ENCODE data around the gene CYP2W1. TPM values are rescaled to one million over a fixed set of nuclear protein-coding genes. Genes with fewer than 3 reads are reported as not detected.

The CYP2W1 gene
- polyA plus RNA-seq, 2 of the 4 experiments (the other 2 are of a cell fraction): not detected

DNA sequence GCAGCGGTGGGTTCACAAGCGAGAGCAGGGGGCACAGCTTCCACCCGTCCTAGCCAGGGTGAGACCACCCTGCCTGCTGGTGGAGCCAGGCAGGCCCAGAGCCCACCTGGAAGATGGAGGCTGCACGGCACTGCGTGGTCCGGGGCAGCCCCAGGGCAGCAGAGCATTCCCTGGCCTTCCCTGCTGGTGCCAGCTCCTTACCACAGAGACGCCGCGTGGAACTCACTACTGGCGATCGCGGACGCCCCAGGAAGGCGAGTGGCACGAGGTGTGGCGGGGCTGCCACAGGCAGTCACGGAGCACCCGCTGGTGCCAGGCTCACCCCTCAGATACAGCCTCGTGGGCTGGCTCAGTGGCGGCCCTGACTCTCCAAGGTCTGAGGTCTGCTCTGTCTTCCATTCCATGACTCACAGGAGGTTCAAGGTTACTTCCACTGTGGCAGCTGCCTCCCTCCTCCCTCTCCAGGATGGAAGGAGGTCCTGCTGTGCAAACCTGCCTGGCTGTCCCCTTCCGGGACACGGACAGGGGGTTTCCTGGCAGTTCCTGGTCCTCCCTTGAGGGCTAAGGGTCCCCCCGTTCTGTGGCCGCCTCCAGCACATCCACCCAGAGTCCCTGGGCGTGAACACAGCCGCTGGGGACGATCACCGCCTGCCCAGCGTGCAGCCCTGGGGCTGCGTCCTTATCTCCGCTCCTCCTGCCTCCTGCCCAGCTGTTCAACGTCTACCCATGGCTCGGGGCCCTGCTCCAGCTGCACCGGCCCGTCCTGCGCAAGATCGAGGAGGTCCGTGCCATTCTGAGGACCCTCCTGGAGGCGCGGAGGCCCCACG lies 3.1 kb downstream of the CYP2W1 start:
- 64% methylated on average over 24 of the region's 41 CpGs for WGBS (ENCODE audit: missing lambda C conversion rate)
- H3K4me3 ChIP-seq: no peak overlapping the region
- FAIRE-seq (no peak), ATAC-seq (peak; percentile 57 to 58), DNase-seq (ENCODE audit: low read depth in 1 of 2, low spot score in 1 of 2) (peak in 1 of 2 experiments; percentile 38)
- H3K9me3 ChIP-seq: no peaks in the 10 kb centered on the region
- ChIA-PET POLR2A (interaction anchor here (2.1 kb wide), 1 partner anchor 11 kb away, joined by 8 read pairs; the partner anchor contains the start of gene COX19), CTCF (interaction anchor here (0.6 to 4.0 kb wide), 8 partner anchors 8 to 191 kb away, joined by 4 to 22 read pairs (median 4); no protein-coding TSS in a partner anchor)
- peak overlapping the region in 1 of 2 experiments; percentile 41; a peak in 1 of 6 replicates for H3K27ac ChIP-seq
- TF ChIP-seq EHF (CRISPR knock-in tag; IDR thresholded peaks at IDR 0.05): no peak
- TF ChIP-seq, protein P1, sequence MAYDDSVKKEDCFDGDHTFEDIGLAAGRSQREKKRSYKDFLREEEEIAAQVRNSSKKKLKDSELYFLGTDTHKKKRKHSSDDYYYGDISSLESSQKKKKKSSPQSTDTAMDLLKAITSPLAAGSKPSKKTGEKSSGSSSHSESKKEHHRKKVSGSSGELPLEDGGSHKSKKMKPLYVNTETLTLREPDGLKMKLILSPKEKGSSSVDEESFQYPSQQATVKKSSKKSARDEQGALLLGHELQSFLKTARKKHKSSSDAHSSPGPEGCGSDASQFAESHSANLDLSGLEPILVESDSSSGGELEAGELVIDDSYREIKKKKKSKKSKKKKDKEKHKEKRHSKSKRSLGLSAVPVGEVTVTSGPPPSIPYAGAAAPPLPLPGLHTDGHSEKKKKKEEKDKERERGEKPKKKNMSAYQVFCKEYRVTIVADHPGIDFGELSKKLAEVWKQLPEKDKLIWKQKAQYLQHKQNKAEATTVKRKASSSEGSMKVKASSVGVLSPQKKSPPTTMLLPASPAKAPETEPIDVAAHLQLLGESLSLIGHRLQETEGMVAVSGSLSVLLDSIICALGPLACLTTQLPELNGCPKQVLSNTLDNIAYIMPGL (CRISPR knock-in tag; IDR thresholded peaks at IDR 0.05; ENCODE audit: borderline replicate concordance): no peak
- no peak for TF ChIP-seq RFX5 (IDR thresholded peaks at IDR 0.05)
- no peak for TF ChIP-seq FOSB (CRISPR knock-in tag; IDR thresholded peaks at IDR 0.05)
- TF ChIP-seq, protein P2, sequence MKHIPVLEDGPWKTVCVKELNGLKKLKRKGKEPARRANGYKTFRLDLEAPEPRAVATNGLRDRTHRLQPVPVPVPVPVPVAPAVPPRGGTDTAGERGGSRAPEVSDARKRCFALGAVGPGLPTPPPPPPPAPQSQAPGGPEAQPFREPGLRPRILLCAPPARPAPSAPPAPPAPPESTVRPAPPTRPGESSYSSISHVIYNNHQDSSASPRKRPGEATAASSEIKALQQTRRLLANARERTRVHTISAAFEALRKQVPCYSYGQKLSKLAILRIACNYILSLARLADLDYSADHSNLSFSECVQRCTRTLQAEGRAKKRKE (CRISPR knock-in tag; IDR thresholded peaks at IDR 0.05; ENCODE audit: low read depth): no peak
- no peak for TF ChIP-seq HOXB13 (CRISPR knock-in tag; IDR thresholded peaks at IDR 0.05; ENCODE audit: low read depth)
- TF ChIP-seq SMC3 (IDR thresholded peaks at IDR 0.05): no peak
- no peak for TF ChIP-seq KDM1A (IDR thresholded peaks at IDR 0.05; ENCODE audit: low read depth)
- no peak for TF ChIP-seq ZFP36 (IDR thresholded peaks at IDR 0.05; ENCODE audit: borderline replicate concordance, partially characterized antibody)
- TF ChIP-seq, protein P3, sequence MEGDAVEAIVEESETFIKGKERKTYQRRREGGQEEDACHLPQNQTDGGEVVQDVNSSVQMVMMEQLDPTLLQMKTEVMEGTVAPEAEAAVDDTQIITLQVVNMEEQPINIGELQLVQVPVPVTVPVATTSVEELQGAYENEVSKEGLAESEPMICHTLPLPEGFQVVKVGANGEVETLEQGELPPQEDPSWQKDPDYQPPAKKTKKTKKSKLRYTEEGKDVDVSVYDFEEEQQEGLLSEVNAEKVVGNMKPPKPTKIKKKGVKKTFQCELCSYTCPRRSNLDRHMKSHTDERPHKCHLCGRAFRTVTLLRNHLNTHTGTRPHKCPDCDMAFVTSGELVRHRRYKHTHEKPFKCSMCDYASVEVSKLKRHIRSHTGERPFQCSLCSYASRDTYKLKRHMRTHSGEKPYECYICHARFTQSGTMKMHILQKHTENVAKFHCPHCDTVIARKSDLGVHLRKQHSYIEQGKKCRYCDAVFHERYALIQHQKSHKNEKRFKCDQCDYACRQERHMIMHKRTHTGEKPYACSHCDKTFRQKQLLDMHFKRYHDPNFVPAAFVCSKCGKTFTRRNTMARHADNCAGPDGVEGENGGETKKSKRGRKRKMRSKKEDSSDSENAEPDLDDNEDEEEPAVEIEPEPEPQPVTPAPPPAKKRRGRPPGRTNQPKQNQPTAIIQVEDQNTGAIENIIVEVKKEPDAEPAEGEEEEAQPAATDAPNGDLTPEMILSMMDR (IDR thresholded peaks at IDR 0.05): no peak
- no peak overlapping the region for H3K4me2 ChIP-seq
- H3K4me1 ChIP-seq: peaks cover 16% of the 10 kb centered on the region; the same call in 1 of the 3 replicates

DNA sequence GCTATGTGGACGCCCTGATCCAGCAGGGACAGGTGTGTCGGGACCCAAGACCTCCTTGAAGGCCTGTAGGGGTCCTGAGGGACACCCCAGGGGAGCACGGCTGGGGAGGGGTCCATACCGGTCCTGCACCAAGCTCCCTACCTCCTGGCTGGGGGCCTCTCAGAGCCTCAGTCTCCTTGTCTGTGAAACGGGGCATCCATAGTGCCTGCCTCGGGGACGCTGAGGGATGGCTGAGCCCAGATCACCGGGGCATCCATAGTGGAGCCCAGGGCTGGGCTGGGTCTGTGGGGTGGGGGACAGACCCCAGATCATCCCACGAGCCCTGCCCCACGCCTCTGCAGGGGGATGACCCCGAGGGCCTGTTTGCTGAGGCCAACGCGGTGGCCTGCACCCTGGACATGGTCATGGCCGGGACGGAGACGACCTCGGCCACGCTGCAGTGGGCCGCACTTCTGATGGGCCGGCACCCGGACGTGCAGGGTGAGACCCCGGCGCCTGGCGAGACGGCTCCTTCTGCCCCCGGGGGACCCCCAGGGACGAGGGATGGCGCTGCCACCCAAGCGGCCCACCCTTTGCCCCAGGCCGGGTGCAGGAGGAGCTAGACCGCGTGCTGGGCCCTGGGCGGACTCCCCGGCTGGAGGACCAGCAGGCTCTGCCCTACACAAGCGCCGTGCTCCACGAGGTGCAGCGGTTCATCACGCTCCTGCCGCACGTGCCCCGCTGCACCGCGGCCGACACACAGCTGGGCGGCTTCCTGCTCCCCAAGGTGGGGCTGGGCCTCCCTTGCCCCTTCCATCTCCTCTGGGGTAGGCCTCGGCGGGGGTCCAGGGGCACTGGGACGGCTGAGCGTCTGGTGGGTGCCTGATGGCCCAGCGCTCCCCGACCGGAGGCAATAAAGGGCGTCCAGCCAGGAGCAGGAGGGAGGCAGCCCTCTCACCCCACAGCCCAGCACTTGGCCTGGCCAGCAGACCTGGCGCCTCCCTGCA lies 4.1 kb downstream of the CYP2W1 start:
- ATAC-seq (no peak; a peak in 1 of 6 replicates), FAIRE-seq (no peak), DNase-seq (ENCODE audit: low read depth in 1 of 2, low spot score in 1 of 2) (no peak)
- Histone ChIP-seq H3K4me1 (peaks cover 16% of the 10 kb centered on the region; the same call in 1 of the 3 replicates), H3K4me3 (no peak overlapping the region), H3K4me2 (no peak overlapping the region), H3K9me3 (no peaks in the 10 kb centered on the region), H3K27ac (peak overlapping the region in 1 of 2 experiments; percentile 41; a peak in 1 of 6 replicates)
- 83% methylated on average over 21 of the region's 56 CpGs for WGBS (ENCODE audit: missing lambda C conversion rate)
- no peak for TF ChIP-seq RARB (CRISPR knock-in tag; IDR thresholded peaks at IDR 0.05)
- TF ChIP-seq, protein P4, sequence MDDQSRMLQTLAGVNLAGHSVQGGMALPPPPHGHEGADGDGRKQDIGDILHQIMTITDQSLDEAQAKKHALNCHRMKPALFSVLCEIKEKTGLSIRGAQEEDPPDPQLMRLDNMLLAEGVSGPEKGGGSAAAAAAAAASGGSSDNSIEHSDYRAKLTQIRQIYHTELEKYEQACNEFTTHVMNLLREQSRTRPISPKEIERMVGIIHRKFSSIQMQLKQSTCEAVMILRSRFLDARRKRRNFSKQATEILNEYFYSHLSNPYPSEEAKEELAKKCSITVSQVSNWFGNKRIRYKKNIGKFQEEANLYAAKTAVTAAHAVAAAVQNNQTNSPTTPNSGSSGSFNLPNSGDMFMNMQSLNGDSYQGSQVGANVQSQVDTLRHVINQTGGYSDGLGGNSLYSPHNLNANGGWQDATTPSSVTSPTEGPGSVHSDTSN (IDR thresholded peaks at IDR 0.05): no peak
- TF ChIP-seq BHLHE40 (IDR thresholded peaks at IDR 0.05; ENCODE audit: low read depth, low read length): no peak
- no peak for TF ChIP-seq EHMT2 (IDR thresholded peaks at IDR 0.05; ENCODE audit: low read depth)
- no peak for TF ChIP-seq NFE2L2 (conservative IDR thresholded peaks at IDR 0.05; ENCODE audit: low read length)
- no peak for TF ChIP-seq ZSCAN20 (CRISPR knock-in tag; IDR thresholded peaks at IDR 0.05)
- TF ChIP-seq, protein P5, sequence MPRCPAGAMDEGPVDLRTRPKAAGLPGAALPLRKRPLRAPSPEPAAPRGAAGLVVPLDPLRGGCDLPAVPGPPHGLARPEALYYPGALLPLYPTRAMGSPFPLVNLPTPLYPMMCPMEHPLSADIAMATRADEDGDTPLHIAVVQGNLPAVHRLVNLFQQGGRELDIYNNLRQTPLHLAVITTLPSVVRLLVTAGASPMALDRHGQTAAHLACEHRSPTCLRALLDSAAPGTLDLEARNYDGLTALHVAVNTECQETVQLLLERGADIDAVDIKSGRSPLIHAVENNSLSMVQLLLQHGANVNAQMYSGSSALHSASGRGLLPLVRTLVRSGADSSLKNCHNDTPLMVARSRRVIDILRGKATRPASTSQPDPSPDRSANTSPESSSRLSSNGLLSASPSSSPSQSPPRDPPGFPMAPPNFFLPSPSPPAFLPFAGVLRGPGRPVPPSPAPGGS (IDR thresholded peaks at IDR 0.05): no peak
- POLR2A ChIA-PET: no interaction called here
- CTCF ChIA-PET: interaction anchor here (0.6 to 4.0 kb wide), 5 partner anchors 8 to 79 kb away, joined by 4 to 22 read pairs (median 4); no protein-coding TSS in a partner anchor
